Measurements from ENCODE around the gene CDC42. TPM values are rescaled to one million over a fixed set of nuclear protein-coding genes. Genes with fewer than 3 reads are reported as not detected.

Gene CDC42
- total and polyA plus RNA-seq, 2 of the 13 experiments (the other 11 are each of a cell fraction or from before 2014, with no cell fraction given), result 138 to 237 TPM

DNA sequence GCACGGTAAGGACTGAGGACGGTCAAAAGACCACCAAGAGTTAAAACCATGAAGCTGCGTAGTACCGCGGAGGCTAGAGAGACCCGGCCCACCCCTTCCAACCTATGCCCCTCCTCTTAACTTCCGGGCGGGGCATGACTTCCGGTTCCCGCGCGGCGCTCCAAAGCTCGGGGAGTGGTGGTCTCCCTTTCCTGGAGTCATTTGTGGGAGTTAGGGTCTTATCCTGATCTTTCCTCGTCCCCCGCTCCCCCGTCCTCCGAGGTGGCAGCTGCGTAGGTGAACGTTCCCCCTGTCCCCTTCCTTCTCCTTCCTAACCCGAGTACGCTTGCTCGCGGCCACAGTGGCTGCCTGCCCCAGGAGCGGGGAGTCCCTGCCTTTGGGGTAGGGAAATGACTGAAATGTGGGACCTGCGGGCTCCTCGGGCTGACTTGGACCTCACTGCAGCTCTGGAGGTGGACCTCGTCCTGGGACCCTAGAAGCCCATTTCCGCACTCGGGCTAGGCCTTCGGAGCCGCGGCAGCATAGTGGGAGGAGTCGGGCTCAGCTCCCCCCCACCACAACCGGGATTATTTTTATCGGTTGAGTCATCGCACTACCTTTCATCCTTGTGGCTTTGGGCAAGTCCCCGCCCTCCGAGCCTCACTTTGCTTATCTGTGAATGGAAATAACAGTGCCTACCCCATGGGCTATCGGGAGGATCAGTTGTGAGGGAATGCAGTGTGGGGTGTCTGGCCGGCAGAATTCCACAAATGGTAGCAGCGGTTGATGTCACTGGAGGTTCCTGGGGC lies 26.9 kb upstream of the CDC42 start (continued):
- TF ChIP-seq CEBPZ (IDR thresholded peaks at IDR 0.05; ENCODE audit: low read length) (no peak), EEA1 (CRISPR knock-in tag; IDR thresholded peaks at IDR 0.05; ENCODE audit: borderline replicate concordance) (no peak), ELK4 (CRISPR knock-in tag; IDR thresholded peaks at IDR 0.05; ENCODE audit: borderline replicate concordance) (no peak), ZNF350 (CRISPR knock-in tag; IDR thresholded peaks at IDR 0.05; ENCODE audit: borderline replicate concordance, low read depth) (peak; percentile 90; the same call in 1 of the 2 replicates), ZNF720 (CRISPR knock-in tag; IDR thresholded peaks at IDR 0.05) (no peak), DZIP1 (CRISPR knock-in tag; IDR thresholded peaks at IDR 0.05) (no peak), ZSCAN29 (CRISPR knock-in tag; conservative IDR thresholded peaks at IDR 0.05) (no peak), ZNF724P (CRISPR knock-in tag; IDR thresholded peaks at IDR 0.05; ENCODE audit: borderline replicate concordance) (no peak), ZFY (CRISPR knock-in tag; IDR thresholded peaks at IDR 0.05) (peak; percentile 80), ZNF33B (CRISPR knock-in tag; IDR thresholded peaks at IDR 0.05) (no peak; the same call in 1 of the 2 replicates), ZNF101 (CRISPR knock-in tag; IDR thresholded peaks at IDR 0.05; ENCODE audit: borderline replicate concordance, low read depth) (no peak; the same call in 1 of the 2 replicates), TOPORS (CRISPR knock-in tag; IDR thresholded peaks at IDR 0.05) (no peak), ZNF17 (CRISPR knock-in tag; IDR thresholded peaks at IDR 0.05) (no peak), SETDB1 (CRISPR knock-in tag; IDR thresholded peaks at IDR 0.05; ENCODE audit: borderline replicate concordance) (no peak), REXO4 (CRISPR knock-in tag; IDR thresholded peaks at IDR 0.05; ENCODE audit: borderline replicate concordance) (no peak), ZKSCAN5 (CRISPR knock-in tag; IDR thresholded peaks at IDR 0.05) (no peak), CCAR2 (optimal IDR thresholded peaks at IDR 0.05; ENCODE audit: low read depth, low read length) (no peak)
- TF ChIP-seq, protein P1, sequence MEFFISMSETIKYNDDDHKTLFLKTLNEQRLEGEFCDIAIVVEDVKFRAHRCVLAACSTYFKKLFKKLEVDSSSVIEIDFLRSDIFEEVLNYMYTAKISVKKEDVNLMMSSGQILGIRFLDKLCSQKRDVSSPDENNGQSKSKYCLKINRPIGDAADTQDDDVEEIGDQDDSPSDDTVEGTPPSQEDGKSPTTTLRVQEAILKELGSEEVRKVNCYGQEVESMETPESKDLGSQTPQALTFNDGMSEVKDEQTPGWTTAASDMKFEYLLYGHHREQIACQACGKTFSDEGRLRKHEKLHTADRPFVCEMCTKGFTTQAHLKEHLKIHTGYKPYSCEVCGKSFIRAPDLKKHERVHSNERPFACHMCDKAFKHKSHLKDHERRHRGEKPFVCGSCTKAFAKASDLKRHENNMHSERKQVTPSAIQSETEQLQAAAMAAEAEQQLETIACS (CRISPR knock-in tag; IDR thresholded peaks at IDR 0.05), result 0 out of 2 replicates have a peak, but pooled peaks have one; percentile 32
- TF ChIP-seq, protein P2, sequence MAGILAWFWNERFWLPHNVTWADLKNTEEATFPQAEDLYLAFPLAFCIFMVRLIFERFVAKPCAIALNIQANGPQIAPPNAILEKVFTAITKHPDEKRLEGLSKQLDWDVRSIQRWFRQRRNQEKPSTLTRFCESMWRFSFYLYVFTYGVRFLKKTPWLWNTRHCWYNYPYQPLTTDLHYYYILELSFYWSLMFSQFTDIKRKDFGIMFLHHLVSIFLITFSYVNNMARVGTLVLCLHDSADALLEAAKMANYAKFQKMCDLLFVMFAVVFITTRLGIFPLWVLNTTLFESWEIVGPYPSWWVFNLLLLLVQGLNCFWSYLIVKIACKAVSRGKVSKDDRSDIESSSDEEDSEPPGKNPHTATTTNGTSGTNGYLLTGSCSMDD (CRISPR knock-in tag; IDR thresholded peaks at IDR 0.05), result no peak

Data from HepG2 (cell line).